Muscle layer of duodenum (tissue), 2 donors: ENCODE data around the gene ITM2B.

Experiments
- H3K27ac ChIP-seq: one replicate; pipeline ENCODE4 v1.7.0; 2013; ENCODE audit warnings: mild to moderate bottlenecking, low read length
- H3K27me3 ChIP-seq: one replicate; pipeline ENCODE4 v1.7.0; 2013; ENCODE audit warnings: low read depth, mild to moderate bottlenecking, control low read depth, low read length
- H3K36me3 ChIP-seq, 2 donors: one replicate each; pipeline ENCODE4 v1.7.0; 2013; ENCODE audit warnings: low read length in 2 of 2, control low read depth in 1 of 2, mild to moderate bottlenecking in 1 of 2; ENCODE audit not compliant: insufficient read depth in 2 of 2, control insufficient read depth in 1 of 2
- H3K4me1 ChIP-seq, 2 donors: one replicate each; pipeline ENCODE4 v1.7.0; 2013; ENCODE audit warnings: low read length in 2 of 2, mild to moderate bottlenecking in 2 of 2, control low read depth in 1 of 2, moderate library complexity in 1 of 2; ENCODE audit not compliant: insufficient read depth in 2 of 2, control insufficient read depth in 1 of 2
- H3K4me3 ChIP-seq, 2 donors: one replicate each; pipeline ENCODE4 v1.7.0; 2013; ENCODE audit warnings: low read length in 2 of 2, low read depth in 1 of 2, mild to moderate bottlenecking in 1 of 2
- H3K9me3 ChIP-seq, 2 donors: one replicate each; pipeline ENCODE4 v1.7.0; 2013; ENCODE audit warnings: low read length in 2 of 2, control low read depth in 1 of 2, mild to moderate bottlenecking in 1 of 2; ENCODE audit not compliant: control insufficient read depth in 1 of 2
- donor health status: healthy.

The ITM2B gene

DNA sequence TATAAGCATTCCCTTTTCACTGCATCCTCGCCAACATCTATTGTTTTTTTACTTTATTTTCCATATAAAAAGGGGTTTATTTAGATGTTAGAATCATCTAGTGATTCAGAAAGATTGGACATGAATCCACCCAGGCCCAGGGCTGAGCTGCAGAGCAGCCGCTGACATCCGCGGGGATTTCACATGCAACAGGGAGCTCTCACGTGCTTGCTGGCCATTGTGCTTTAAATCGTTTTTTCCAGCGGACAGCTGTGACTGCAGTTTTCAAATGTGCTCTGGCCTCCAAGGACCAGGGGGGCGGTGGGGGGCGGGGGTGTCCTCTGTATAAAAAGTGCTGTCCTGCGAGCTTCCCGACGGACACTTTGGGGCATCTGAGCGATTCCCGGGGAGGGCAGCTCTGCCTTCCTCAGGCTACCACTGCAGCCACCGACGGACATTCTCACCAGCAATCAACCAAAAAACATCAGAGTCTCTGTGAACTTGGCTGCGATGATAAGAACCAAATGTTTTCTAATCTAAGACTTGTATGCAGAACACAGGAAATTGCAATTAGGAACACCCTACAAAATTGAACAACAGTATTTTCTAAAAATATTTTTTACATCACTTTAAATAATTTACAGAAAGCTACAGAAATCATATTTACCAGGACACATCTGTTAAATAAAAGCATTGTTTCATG lies 83.1 kb downstream of the ITM2B start:
- H3K4me3 ChIP-seq, result no peak overlapping the region
- no peaks in the 10 kb centered on the region for H3K27me3 ChIP-seq
- H3K36me3 ChIP-seq, result peaks cover 0 to 39% of the 10 kb centered on the region in 2 donors
- no peaks in the 10 kb centered on the region for H3K4me1 ChIP-seq
- no peaks in the 10 kb centered on the region for H3K9me3 ChIP-seq
- H3K27ac ChIP-seq, result no peak overlapping the region

DNA sequence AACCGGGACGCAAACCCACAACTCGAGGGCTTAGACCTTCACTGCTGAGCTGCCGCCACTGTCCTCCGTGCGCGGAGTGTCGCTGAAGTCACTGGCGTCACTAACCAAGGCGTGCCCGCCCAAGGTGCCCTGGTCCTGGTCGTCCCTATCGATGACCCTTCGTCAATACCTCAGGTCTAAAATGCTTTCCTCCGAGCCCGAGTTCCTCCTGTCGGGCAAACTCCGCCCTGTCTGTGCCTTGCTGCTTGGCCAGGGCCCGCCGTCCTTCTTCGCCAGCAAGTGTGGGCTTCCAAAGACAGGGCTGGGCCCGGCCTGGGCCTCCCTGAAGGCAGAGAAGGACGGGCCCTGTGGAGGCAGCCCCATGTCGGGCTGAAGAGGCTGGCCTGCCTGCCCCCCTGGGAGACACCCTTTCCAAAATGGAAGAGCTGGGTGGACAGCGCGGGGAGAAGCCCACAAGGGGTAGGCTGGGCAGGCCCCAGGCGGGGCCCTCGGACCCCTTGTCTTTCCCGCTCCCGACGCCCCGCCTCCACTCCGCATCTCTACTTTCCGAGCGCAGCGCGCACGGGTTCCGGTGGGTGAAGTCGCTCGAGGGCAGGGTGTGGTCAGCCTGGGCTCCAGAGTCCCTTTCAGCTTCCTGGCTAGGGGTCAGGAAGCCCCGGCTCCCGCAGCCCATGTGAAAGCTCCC lies 84.0 kb downstream of the ITM2B start:
- peak overlapping the region in 1 of 2 donors; percentile 45 for H3K4me3 ChIP-seq

DNA sequence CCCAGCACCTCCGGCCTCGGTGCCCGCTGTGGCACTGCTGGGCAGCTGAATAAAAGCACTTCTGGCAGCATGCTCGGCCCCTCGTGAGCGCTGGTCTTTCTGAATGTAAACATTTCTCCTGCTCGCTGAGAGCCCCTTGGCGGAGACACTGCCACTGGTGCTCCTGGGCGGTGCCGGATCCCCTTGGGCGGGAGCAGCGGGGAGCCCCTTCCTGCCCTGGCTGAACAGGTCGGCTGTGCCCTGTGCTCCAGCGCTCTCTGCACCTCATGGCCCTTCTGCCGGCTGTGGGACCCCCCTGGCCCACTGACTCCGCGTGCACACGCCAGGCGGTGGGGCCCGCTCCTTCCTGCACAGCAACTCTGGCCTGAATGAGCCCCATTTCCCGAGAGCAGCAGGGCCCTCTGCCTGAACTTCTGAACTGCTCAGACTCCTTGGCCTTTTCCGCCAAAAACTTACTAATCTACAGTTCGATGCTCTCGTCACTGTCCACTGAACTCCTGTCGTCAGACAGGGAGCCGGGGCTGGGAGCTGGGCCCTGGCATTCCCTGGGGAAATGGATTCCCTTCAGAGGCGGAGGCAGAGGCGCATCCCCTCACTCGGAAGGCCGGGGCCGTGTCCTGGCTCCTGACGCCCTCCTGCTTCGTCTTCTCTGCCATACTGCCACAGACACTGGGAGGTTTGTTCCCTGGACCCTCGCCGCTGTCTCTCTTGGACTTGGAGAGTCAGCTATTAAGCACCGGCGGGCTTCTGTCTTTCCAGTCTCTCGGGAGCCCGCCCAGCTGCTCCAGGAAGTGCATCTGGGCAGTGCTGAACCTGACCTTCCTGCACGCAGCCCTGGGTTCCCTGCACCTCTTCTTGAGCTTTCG lies 84.7 kb downstream of the ITM2B start:
- Histone ChIP-seq H3K36me3 (peaks cover 0 to 39% of the 10 kb centered on the region in 2 donors), H3K4me3 (peak overlapping the region in 1 of 2 donors; percentile 45)

More for the DNA sequence above, 84.0 kb downstream of the ITM2B start:
- Histone ChIP-seq H3K9me3 (no peaks in the 10 kb centered on the region), H3K27me3 (no peaks in the 10 kb centered on the region), H3K27ac (no peak overlapping the region), H3K4me1 (no peaks in the 10 kb centered on the region), H3K36me3 (peaks cover 0 to 39% of the 10 kb centered on the region in 2 donors)

DNA sequence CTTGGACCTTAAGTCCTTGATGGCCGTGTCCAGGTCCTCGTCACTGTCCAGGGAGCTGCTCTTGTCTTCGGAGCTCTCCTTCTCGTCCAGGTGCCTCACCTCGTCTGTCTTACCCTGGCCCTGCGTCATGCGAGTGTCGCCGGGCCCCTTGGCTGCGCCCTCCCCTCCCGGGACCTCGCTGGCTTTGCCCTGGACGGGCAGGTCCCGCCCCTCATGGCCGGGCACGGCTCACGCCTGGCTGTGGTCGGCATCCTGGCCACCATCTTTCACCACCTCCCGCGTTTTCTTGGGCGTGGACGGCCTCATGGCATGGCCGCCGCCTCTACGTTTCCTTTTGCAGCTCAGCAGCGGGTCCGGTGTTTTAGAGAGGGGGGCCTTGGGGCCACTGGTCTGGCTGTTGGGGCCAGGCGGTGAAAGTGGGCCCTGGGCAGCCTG lies 85.4 kb downstream of the ITM2B start:
- H3K4me1 ChIP-seq, result no peaks in the 10 kb centered on the region
- no peak overlapping the region for H3K27ac ChIP-seq
- H3K9me3 ChIP-seq, result no peaks in the 10 kb centered on the region
- H3K36me3 ChIP-seq, result peaks cover 0 to 39% of the 10 kb centered on the region in 2 donors
- H3K4me3 ChIP-seq, result peak overlapping the region in 1 of 2 donors; percentile 45
- H3K27me3 ChIP-seq, result no peaks in the 10 kb centered on the region

More for the DNA sequence above, 84.7 kb downstream of the ITM2B start:
- Histone ChIP-seq H3K27me3 (no peaks in the 10 kb centered on the region), H3K4me1 (no peaks in the 10 kb centered on the region), H3K9me3 (no peaks in the 10 kb centered on the region), H3K27ac (no peak overlapping the region)

DNA sequence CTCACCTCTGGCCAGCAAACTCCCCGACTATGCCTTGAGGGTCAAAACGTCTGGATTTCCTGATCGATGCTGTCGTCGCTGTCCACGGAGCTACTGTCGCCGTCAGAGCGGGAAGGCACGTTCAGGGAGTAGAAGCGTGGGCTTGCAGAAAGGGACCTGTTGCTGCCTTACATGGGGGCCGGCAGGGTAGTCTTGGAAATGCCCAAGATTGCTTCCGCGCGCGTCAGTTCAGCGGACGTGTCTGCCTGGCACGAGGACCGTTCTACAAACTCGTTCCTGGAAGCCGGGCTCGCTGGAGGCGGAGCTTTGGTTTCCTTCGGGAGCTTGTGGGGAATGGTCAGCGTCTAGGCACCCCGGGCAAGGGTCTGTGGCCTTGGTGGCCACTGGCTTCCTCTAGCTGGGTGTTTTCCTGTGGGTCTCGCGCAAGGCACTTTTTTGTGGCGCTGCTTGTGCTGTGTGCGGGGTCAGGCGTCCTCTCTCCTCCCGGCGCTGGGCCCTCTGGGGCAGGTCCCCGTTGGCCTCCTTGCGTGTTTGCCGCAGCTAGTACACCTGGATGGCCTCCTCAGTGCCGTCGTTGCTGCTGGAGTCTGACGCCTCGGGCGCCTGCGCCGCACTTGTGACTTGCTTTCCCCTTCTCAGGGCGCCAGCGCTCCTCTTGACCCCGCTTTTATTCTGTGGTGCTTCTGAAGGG lies 86.0 kb downstream of the ITM2B start:
- H3K27ac ChIP-seq, result no peak overlapping the region
- no peaks in the 10 kb centered on the region for H3K9me3 ChIP-seq
- no peaks in the 10 kb centered on the region for H3K27me3 ChIP-seq
- H3K36me3 ChIP-seq, result peaks cover 0 to 39% of the 10 kb centered on the region in 2 donors
- no peaks in the 10 kb centered on the region for H3K4me1 ChIP-seq
- peak overlapping the region; percentile 30 to 45 for H3K4me3 ChIP-seq
